Adipose tissue (tissue), 3 donors: ENCODE data around the gene MC1R. TPM values are rescaled to one million over a fixed set of nuclear protein-coding genes. Genes with fewer than 3 reads are reported as not detected.
"Not testable (repeated sequence)": the region's sequence is repeated elsewhere in the genome, so short reads cannot be mapped to it uniquely, and the experiment has no call there.

Source experiments
- H3K27ac ChIP-seq: one replicate; pipeline ENCODE4 v1.5.1; 2013; ENCODE audit warnings: low read depth, low read length
- WGBS, 3 donors: extraction: QIAGEN DNeasy Blood & Tissue Kit; methylation state at CpG; one replicate each; pipeline ENCODE4 v1.1.7; 2013; 5-methylcytosine and 5-hydroxymethylcytosine counted together
- polyA plus RNA-seq, 3 donors: library from polyadenylated mRNA; stranded (reverse); fragments of 200-250 nt; gene quantifications; one replicate each; pipeline ENCODE4 v1.2.3, GENCODE V29; 2013
- donor health status: healthy with polysubstance abuse.
- donor health status: Bipolar disorder and iron deficiency.
- donor health status: healthy.

The MC1R gene
- polyA plus RNA-seq, 3 donors: 2.3 to 2.7 (median 2.5) TPM

DNA sequence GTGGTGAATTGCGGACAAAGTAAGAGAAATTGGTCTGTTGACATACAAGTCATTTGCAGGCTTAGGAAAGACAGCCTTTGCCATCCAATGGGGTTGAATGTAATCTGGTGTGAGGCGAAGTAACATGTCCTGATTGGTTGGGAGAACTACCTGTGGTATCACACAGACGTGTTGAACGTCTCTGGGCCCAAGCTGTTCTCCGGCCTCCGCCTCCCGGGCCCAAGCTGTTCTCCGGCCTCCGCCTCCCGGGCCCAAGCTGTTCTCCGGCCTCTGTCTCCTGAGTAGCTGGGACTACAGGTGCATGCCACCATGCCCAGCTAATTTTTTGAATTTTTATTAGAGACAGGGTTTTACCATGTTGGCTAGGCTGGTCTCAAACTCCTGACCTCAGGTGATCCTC lies 49.4 kb downstream of the MC1R start:
- not testable (repeated sequence) for H3K27ac ChIP-seq
- WGBS, 3 donors: 85 to 90% (median 88%) methylated on average over 11 of the region's 11 CpGs

DNA sequence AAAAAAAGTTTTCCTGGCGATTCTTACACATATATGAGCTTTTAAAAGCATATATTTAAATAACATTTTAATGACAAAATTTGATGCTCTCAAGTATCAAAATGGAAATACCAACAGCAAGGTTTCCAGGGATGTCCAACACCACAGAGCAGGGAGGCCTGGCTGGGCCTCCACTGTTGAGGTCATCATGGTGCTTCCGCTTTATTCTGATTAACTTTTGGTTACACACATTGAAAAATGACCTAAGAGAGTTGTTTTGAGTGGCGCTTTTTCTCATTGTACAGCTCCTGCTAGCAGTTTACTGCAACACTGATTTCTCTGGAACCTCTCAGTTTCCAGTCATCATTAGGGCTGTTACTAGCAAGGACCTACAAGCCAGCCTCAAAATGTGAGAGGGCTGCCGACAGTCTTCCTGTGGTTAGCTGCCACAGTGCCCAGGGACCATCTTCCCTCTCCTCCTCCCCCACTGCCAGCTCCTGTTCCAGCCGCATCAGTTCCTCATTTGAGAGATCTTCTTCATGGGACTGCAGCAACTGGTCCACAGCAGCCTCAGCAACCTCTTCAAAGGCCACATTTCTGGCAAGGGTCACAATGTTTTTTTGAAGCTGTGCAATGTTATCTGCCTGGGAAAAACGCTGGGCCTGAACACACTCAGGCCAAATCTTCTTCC lies 51.2 kb downstream of the MC1R start:
- 74 to 95% (median 79%) methylated on average over 6 of the region's 6 CpGs for WGBS, 3 donors
- H3K27ac ChIP-seq: no peak overlapping the region

Other genes with a start within 250 kb of the MC1R start
- 10 to 100 TPM; 58.4 to 66.1 (median 59.4) TPM for gene CDK10, start 232.2 kb upstream of the MC1R start, polyA plus RNA-seq
- gene SPATA2L, start 217.2 kb upstream of the MC1R start, polyA plus RNA-seq: 10 to 100 TPM in 2 of 3 donors, 1 to 10 TPM in 1; 7.3 to 22.6 (median 11.6) TPM
- 10 to 100 TPM in 2 of 3 donors, 1 to 10 TPM in 1; 5.9 to 19.8 (median 17.3) TPM for gene VPS9D1, start 198.0 kb upstream of the MC1R start, polyA plus RNA-seq
- 10 to 100 TPM; 10.7 to 22.5 (median 20.1) TPM for gene ZNF276, start 197.3 kb upstream of the MC1R start, polyA plus RNA-seq
- 1 to 10 TPM; 1.3 to 2.8 (median 2.0) TPM for gene FANCA, start 102.2 kb upstream of the MC1R start, polyA plus RNA-seq
- gene SPIRE2, start 90.4 kb upstream of the MC1R start, polyA plus RNA-seq: 1 to 10 TPM; 1.5 to 3.4 (median 2.2) TPM
- gene TCF25, start 45.3 kb upstream of the MC1R start, polyA plus RNA-seq: 100 to 1,000 TPM in 1 of 3 donors, 10 to 100 TPM in 2; 88.9 to 122 (median 99.0) TPM
- gene TUBB3, start 4.5 kb downstream of the MC1R start, polyA plus RNA-seq: 1 to 10 TPM; 2.6 to 7.6 (median 5.1) TPM
- 10 to 100 TPM; 36.6 to 60.7 (median 49.0) TPM for gene DEF8, start 29.9 kb downstream of the MC1R start, polyA plus RNA-seq
- 10 to 100 TPM in 1 of 3 donors, under 1 TPM in 2; 0.56 to 10.5 (median 0.82) TPM for gene DBNDD1, start 100.6 kb downstream of the MC1R start, polyA plus RNA-seq
- not detected for gene PRDM7, start 158.5 kb downstream of the MC1R start, polyA plus RNA-seq